Duodenal mucosa (tissue), 2 donors: ENCODE data around the gene TRIM44.

ENCODE experiments used
- H3K27ac ChIP-seq: one replicate; pipeline ENCODE4 v1.7.0; 2013; ENCODE audit warnings: low read depth, low read length
- H3K27me3 ChIP-seq, 2 donors: one replicate each; pipeline ENCODE4 v1.7.0; 2013; ENCODE audit warnings: low read length in 2 of 2, control low read depth in 1 of 2; ENCODE audit not compliant: insufficient read depth in 2 of 2, control insufficient read depth in 1 of 2
- H3K36me3 ChIP-seq, 2 donors: one replicate each; pipeline ENCODE4 v1.7.0; 2013; ENCODE audit warnings: low read length in 2 of 2, control low read depth in 1 of 2; ENCODE audit not compliant: insufficient read depth in 2 of 2, control insufficient read depth in 1 of 2
- H3K4me1 ChIP-seq, 2 donors: one replicate each; pipeline ENCODE4 v1.7.0; 2013; ENCODE audit warnings: low read length in 2 of 2, control low read depth in 1 of 2; ENCODE audit not compliant: insufficient read depth in 2 of 2, control insufficient read depth in 1 of 2
- H3K4me3 ChIP-seq, 2 donors: one replicate each; pipeline ENCODE4 v1.7.0; 2013; ENCODE audit warnings: low read length in 2 of 2, low read depth in 1 of 2
- H3K9ac ChIP-seq, 2 donors: one replicate each; pipeline ENCODE4 v1.7.0; 2013; ENCODE audit warnings: low read length in 2 of 2, low read depth in 1 of 2
- H3K9me3 ChIP-seq, 2 donors: one replicate each; pipeline ENCODE4 v1.7.0; 2013; ENCODE audit warnings: low read length in 2 of 2, control low read depth in 1 of 2; ENCODE audit not compliant: control insufficient read depth in 1 of 2

TRIM44 gene

GRCh38 chr11:35662649-35663407 lies at the start of gene TRIM44:
TSS of gene TRIM44 (plus strand) at chr11:35662775. CDS start at chr11:35663112, 337 bp downstream.
- peak within 1 kb of the TSS; percentile 96 to 98 for H3K4me3 ChIP-seq
- H3K9ac ChIP-seq: peak within 1 kb of the TSS; percentile 69 to 78
- no peaks in the 10 kb centered on the region for H3K36me3 ChIP-seq

GRCh38 chr11:35614939-35615569 lies 47.5 kb upstream of the TRIM44 start:
- H3K4me3 ChIP-seq: no peak overlapping the region
- H3K9ac ChIP-seq: no peak overlapping the region
- H3K27ac ChIP-seq: no peak overlapping the region
- H3K9me3 ChIP-seq: no peaks in the 10 kb centered on the region
- H3K27me3 ChIP-seq: peaks cover 18 to 32% of the 10 kb centered on the region in 2 donors
- no peaks in the 10 kb centered on the region for H3K36me3 ChIP-seq
- peaks cover 13 to 14% of the 10 kb centered on the region in 2 donors for H3K4me1 ChIP-seq

More at GRCh38 chr11:35662649-35663407, at the start of gene TRIM44:
- H3K27ac ChIP-seq: peak within 1 kb of the TSS; percentile 94
- H3K4me1 ChIP-seq: peaks cover 14 to 19% of the 10 kb centered on the region in 2 donors
- peaks cover 0 to 19% of the 10 kb centered on the region in 2 donors for H3K9me3 ChIP-seq
- peaks cover 0 to 4% of the 10 kb centered on the region in 2 donors for H3K27me3 ChIP-seq

GRCh38 chr11:35615921-35616900 lies 46.4 kb upstream of the TRIM44 start:
- no peak overlapping the region for H3K9ac ChIP-seq
- H3K36me3 ChIP-seq: no peaks in the 10 kb centered on the region
- H3K27ac ChIP-seq: no peak overlapping the region
- H3K4me1 ChIP-seq: peaks cover 13 to 14% of the 10 kb centered on the region in 2 donors
- H3K27me3 ChIP-seq: peaks cover 26 to 40% of the 10 kb centered on the region in 2 donors
- no peak overlapping the region for H3K4me3 ChIP-seq
- H3K9me3 ChIP-seq: no peaks in the 10 kb centered on the region

GRCh38 chr11:35617316-35617686 lies 45.3 kb upstream of the TRIM44 start:
- peaks cover 13 to 14% of the 10 kb centered on the region in 2 donors for H3K4me1 ChIP-seq
- H3K4me3 ChIP-seq: peak overlapping the region in 1 of 2 donors; percentile 62
- H3K36me3 ChIP-seq: no peaks in the 10 kb centered on the region
- H3K27ac ChIP-seq: no peak overlapping the region
- no peak overlapping the region for H3K9ac ChIP-seq
- no peaks in the 10 kb centered on the region for H3K9me3 ChIP-seq
- peaks cover 34 to 45% of the 10 kb centered on the region in 2 donors for H3K27me3 ChIP-seq

GRCh38 chr11:35617687-35618496 lies 44.7 kb upstream of the TRIM44 start, which contains the start of gene FJX1:
TSS of gene FJX1 (plus strand) at chr11:35618460. CDS start at chr11:35618637, 177 bp downstream.
- Histone ChIP-seq H3K4me1 (peaks cover 13 to 14% of the 10 kb centered on the region in 2 donors), H3K27me3 (peaks cover 37 to 51% of the 10 kb centered on the region in 2 donors), H3K9me3 (no peaks in the 10 kb centered on the region), H3K27ac (no peak within 1 kb of the TSS), H3K36me3 (no peaks in the 10 kb centered on the region), H3K4me3 (peak within 1 kb of the TSS; percentile 51 to 62), H3K9ac (no peak within 1 kb of the TSS)

- Histone ChIP-seq H3K9me3 (no peaks in the 10 kb centered on the region), H3K27me3 (peaks cover 43 to 58% of the 10 kb centered on the region in 2 donors), H3K27ac (no peak overlapping the region), H3K9ac (no peak overlapping the region), H3K4me1 (peaks cover 13 to 14% of the 10 kb centered on the region in 2 donors), H3K4me3 (peak overlapping the region; percentile 51 to 62), H3K36me3 (no peaks in the 10 kb centered on the region)
Measured at GRCh38 chr11:35618497-35619115, 44.0 kb upstream of the TRIM44 start.

GRCh38 chr11:35619116-35619854 lies 43.3 kb upstream of the TRIM44 start:
- Histone ChIP-seq H3K9me3 (no peaks in the 10 kb centered on the region), H3K27ac (no peak overlapping the region), H3K4me1 (peaks cover 13 to 14% of the 10 kb centered on the region in 2 donors), H3K4me3 (peak overlapping the region; percentile 51 to 62), H3K36me3 (no peaks in the 10 kb centered on the region), H3K9ac (no peak overlapping the region), H3K27me3 (peaks cover 49 to 65% of the 10 kb centered on the region in 2 donors)

GRCh38 chr11:35619855-35620640 lies 42.5 kb upstream of the TRIM44 start:
- H3K27ac ChIP-seq: no peak overlapping the region

More at GRCh38 chr11:35619855-35620640, 42.5 kb upstream of the TRIM44 start:
- H3K4me1 ChIP-seq: peaks cover 13 to 14% of the 10 kb centered on the region in 2 donors
- peak overlapping the region; percentile 51 to 62 for H3K4me3 ChIP-seq
- peaks cover 49 to 67% of the 10 kb centered on the region in 2 donors for H3K27me3 ChIP-seq
- no peaks in the 10 kb centered on the region for H3K36me3 ChIP-seq
- no peak overlapping the region for H3K9ac ChIP-seq
- H3K9me3 ChIP-seq: no peaks in the 10 kb centered on the region
